Breast epithelium (tissue), 3 donors: ENCODE data around the gene BABAM2.

Source experiments
- POLR2A ChIP-seq: fragments of 450-650 bp; IDR thresholded peaks from one replicate; pipeline ENCODE4 v1.6.1; 2016; ENCODE audit warnings: antibody characterized with exemption, mild to moderate bottlenecking, moderate library complexity
- TF ChIP-seq, protein P1 (sequence below), 3 donors: fragments of 450-650 bp; IDR thresholded peaks; one replicate each; pipeline ENCODE4 v1.5.1; 2016 to 2017; ENCODE audit warnings: antibody characterized with exemption in 3 of 3, mild to moderate bottlenecking in 3 of 3, moderate library complexity in 3 of 3

DNA sequence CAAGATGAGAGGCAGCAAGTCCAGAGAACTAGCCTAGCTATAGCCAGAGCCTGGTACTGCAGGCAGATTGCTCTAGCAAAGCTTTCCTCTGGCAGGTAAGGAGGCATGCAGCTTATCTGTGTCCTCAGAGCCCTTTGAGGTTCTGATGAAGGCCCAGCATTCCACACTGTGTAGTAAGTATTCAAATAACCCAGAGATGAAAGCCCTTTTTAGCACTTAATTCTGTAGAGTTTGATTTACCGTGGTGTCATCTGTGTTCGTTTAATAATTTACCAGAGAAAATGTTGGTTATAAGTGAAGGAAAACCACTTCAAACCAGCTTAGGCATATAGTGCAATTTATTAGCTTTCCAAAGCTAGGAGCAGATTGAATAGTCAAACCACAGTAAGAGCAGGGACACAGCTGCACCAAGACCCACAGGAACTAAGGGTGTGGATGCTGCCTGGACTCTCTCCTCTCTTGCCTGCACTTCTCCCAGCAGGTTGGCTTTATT lies 226.6 kb downstream of the BABAM2 start:
- TF ChIP-seq, protein P1, sequence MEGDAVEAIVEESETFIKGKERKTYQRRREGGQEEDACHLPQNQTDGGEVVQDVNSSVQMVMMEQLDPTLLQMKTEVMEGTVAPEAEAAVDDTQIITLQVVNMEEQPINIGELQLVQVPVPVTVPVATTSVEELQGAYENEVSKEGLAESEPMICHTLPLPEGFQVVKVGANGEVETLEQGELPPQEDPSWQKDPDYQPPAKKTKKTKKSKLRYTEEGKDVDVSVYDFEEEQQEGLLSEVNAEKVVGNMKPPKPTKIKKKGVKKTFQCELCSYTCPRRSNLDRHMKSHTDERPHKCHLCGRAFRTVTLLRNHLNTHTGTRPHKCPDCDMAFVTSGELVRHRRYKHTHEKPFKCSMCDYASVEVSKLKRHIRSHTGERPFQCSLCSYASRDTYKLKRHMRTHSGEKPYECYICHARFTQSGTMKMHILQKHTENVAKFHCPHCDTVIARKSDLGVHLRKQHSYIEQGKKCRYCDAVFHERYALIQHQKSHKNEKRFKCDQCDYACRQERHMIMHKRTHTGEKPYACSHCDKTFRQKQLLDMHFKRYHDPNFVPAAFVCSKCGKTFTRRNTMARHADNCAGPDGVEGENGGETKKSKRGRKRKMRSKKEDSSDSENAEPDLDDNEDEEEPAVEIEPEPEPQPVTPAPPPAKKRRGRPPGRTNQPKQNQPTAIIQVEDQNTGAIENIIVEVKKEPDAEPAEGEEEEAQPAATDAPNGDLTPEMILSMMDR (IDR thresholded peaks at IDR 0.05) = no peak
- no peak for TF ChIP-seq POLR2A
